Ishikawa (cell line): ENCODE results near the gene CPA4.

Experiments used
- CEBPB ChIP-seq: IDR thresholded peaks from 2 replicates; pipeline ENCODE4 v1.6.1; 2012
- CREB1 ChIP-seq: IDR thresholded peaks from 2 replicates; pipeline ENCODE4 v1.6.1; 2012; ENCODE audit warnings: low read depth
- EGR1 ChIP-seq: IDR thresholded peaks from 2 replicates; pipeline ENCODE4 v1.6.1; 2012
- EP300 ChIP-seq: IDR thresholded peaks from 2 replicates; pipeline ENCODE4 v1.6.1; 2012; ENCODE audit warnings: borderline replicate concordance
- FOXM1 ChIP-seq: IDR thresholded peaks from 2 replicates; pipeline ENCODE4 v1.6.1; 2012; ENCODE audit warnings: low read depth, borderline replicate concordance
- MAX ChIP-seq: IDR thresholded peaks from 2 replicates; pipeline ENCODE4 v1.6.1; 2012
- NFIC ChIP-seq: IDR thresholded peaks from 2 replicates; pipeline ENCODE4 v1.6.1; 2012
- RAD21 ChIP-seq: IDR thresholded peaks from 2 replicates; pipeline ENCODE4 v1.6.1; 2012; ENCODE audit warnings: low read depth
- REST ChIP-seq: IDR thresholded peaks from 2 replicates; pipeline ENCODE4 v1.6.1; 2012; ENCODE audit warnings: low read depth, mild to moderate bottlenecking
- TAF1 ChIP-seq: IDR thresholded peaks from 2 replicates; pipeline ENCODE4 v1.6.1; 2012; ENCODE audit warnings: low read depth, mild to moderate bottlenecking
- TCF12 ChIP-seq: IDR thresholded peaks from 2 replicates; pipeline ENCODE4 v1.6.1; 2012; ENCODE audit warnings: low read depth
- TEAD4 ChIP-seq: IDR thresholded peaks from 2 replicates; pipeline ENCODE4 v1.6.1; 2012
- USF1 ChIP-seq: IDR thresholded peaks from 2 replicates; pipeline ENCODE4 v1.6.1; 2012
- YY1 ChIP-seq: IDR thresholded peaks from 2 replicates; pipeline ENCODE4 v1.6.1; 2012; ENCODE audit warnings: low read depth
- ZBTB7A ChIP-seq: IDR thresholded peaks from 2 replicates; pipeline ENCODE4 v1.6.1; 2012; ENCODE audit warnings: low read depth

Gene CPA4

GRCh38 chr7:130363026-130363847 lies 70.3 kb downstream of the CPA4 start:
- no peak for TF ChIP-seq ZBTB7A
- TF ChIP-seq EGR1, result no peak
- TF ChIP-seq TEAD4, result peak; percentile 51; the same call in 1 of the 2 replicates
- TF ChIP-seq FOXM1, result no peak
- no peak for TF ChIP-seq USF1

- TF ChIP-seq TAF1, result no peak
- peak; percentile 22; the same call in 1 of the 2 replicates for TF ChIP-seq NFIC
These were observed 71.5 kb downstream of the CPA4 start for GRCh38 chr7:130364451-130364850.

GRCh38 chr7:130365088-130365487 lies 72.1 kb downstream of the CPA4 start:
- TF ChIP-seq CREB1, result no peak
- no peak for TF ChIP-seq CEBPB
- no peak for TF ChIP-seq TCF12
- TF ChIP-seq ZBTB7A, result no peak
- no peak for TF ChIP-seq NFIC
- no peak for TF ChIP-seq EGR1
- no peak for TF ChIP-seq TAF1
- TF ChIP-seq MAX, result no peak
- TF ChIP-seq EP300, result no peak
- TF ChIP-seq USF1, result no peak
- TF ChIP-seq YY1, result no peak
- no peak for TF ChIP-seq FOXM1
- no peak for TF ChIP-seq REST
- TF ChIP-seq TEAD4, result no peak
- no peak for TF ChIP-seq RAD21

- TF ChIP-seq EP300, result no peak
These were observed 72.8 kb downstream of the CPA4 start for GRCh38 chr7:130365511-130366441.

- TF ChIP-seq TAF1, result no peak
- TF ChIP-seq MAX, result no peak
- no peak for TF ChIP-seq RAD21
- TF ChIP-seq EP300, result no peak
- no peak for TF ChIP-seq CEBPB
- TF ChIP-seq NFIC, result no peak
- no peak for TF ChIP-seq USF1
- TF ChIP-seq REST, result no peak
These were observed 73.6 kb downstream of the CPA4 start for GRCh38 chr7:130366564-130366963.
